ENCODE measurements around the gene TUBA4A. TPM values are rescaled to one million over a fixed set of nuclear protein-coding genes. Genes with fewer than 3 reads are reported as not detected.

TUBA4A gene
- total RNA-seq (100 to 1,000 TPM; 143 to 144 TPM), polyA plus RNA-seq (100 to 1,000 TPM; 107 to 275 (median 122) TPM), total RNA-seq (39.7 to 136 (median 101) reads per million in 6 experiments)

- ATAC-seq (peak; percentile 75 to 77), DNase-seq (peak; percentile 86 to 96 (median 91))
- H3K36me3 Mint-ChIP-seq, result peaks cover 0 to 34% (median 25%) of the 10 kb centered on the region in 3 donors
- H3K4me1 Mint-ChIP-seq, result peaks cover 22 to 55% (median 48%) of the 10 kb centered on the region in 4 donors
- no peaks in the 10 kb centered on the region for H3K27me3 Mint-ChIP-seq
- H3K27ac Mint-ChIP-seq, result peak within 1 kb of the TSS; percentile 77 to 99 (median 98)
- H3K4me3 Mint-ChIP-seq, result peak within 1 kb of the TSS; percentile 78 to 100 (median 94)
- no peaks in the 10 kb centered on the region for H3K9me3 Mint-ChIP-seq
- POLR2A ChIA-PET, result interaction anchor here (0.8 to 15.9 kb wide), 18 partner anchors 8 to 246 kb away, joined by 3 to 591 read pairs (median 8); partner anchors contain the start of genes ABCB6, ANKZF1, ATG9A and CNPPD1
These were observed at the start of gene TUBA4A for GRCh38 chr2:219253753-219254589. Gene TUBA4A, minus strand, starts transcription at chr2:219253918. Its CDS starts 60 bp downstream, at chr2:219253858.

DNA sequence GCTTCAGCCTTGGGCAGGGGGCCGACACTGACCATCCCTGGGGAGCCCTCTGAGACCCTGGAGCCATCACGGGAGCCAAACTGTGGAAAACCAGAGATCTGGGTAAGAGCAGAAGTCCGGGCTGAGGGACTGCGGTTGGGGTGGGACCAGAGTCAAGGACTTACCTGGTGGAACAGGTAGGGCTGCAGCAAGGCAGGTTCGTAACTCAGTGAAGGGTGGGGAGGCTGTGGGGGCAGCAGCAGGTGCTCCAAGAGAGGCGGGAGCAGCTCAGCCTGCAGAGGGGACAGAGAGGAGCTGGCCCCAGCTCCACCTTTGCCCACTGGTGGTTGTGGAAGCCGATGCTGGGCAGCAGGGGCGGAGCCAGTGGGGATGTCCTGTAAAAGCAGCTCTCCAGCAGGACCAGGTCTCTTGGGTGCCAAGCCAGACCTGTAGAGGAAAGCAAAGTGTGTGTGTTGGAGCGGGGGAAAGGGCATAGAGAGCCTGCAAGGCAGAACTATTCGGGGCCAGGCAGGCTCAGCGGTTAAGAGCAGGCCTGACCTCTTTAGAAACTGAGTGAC lies 48.8 kb upstream of the TUBA4A start:
- Mint-ChIP-seq H3K27me3 (peaks cover 14 to 43% (median 29%) of the 10 kb centered on the region in 5 donors), H3K4me1 (peaks cover 4 to 10% (median 7%) of the 10 kb centered on the region in 4 donors), H3K27ac (no peak overlapping the region), H3K9me3 (no peaks in the 10 kb centered on the region), H3K4me3 (no peak overlapping the region), H3K36me3 (peaks cover 0 to 4% (median 0%) of the 10 kb centered on the region in 3 donors)
- ATAC-seq (no peak), DNase-seq (no peak)
- POLR2A ChIA-PET, result no interaction called here

DNA sequence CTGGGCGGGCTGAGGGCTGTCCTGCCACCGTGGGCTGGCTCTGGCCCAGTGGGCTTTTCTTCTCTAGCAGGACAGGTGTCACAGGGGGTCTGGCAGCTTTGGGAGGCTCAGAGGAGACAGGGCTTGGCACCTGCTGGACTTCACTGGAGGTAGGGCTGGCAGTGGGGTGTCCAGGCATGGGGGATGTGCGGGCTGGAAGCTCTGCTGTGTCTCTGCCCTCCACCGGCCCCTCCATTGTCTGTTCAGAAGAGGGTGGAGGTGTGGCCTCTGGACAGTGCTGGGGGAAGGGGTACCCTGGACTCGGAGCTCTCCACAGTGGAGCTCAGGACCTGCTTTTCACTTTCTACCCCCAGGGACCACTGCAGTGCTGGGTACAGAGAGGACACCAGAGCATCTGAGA lies 46.3 kb upstream of the TUBA4A start:
- Mint-ChIP-seq H3K4me3 (no peak overlapping the region), H3K36me3 (no peaks in the 10 kb centered on the region), H3K9me3 (no peaks in the 10 kb centered on the region), H3K4me1 (peaks cover 7 to 34% (median 27%) of the 10 kb centered on the region in 4 donors), H3K27me3 (peaks cover 5 to 25% (median 18%) of the 10 kb centered on the region in 5 donors), H3K27ac (no peak overlapping the region)
- ATAC-seq, result no peak
- POLR2A ChIA-PET, result interaction anchor here (0.5 to 2.4 kb wide), 4 partner anchors 21 to 497 kb away, joined by 3 to 10 read pairs (median 6); partner anchors contain the start of gene DNAJB2
- no peak for DNase-seq

- POLR2A ChIA-PET, result interaction anchor here (0.5 to 2.4 kb wide), 4 partner anchors 20 to 140 kb away, joined by 3 to 9 read pairs (median 4); partner anchors contain the start of gene DNAJB2
- DNase-seq, result no peak
- H3K4me3 Mint-ChIP-seq, result no peak overlapping the region
- no peaks in the 10 kb centered on the region for H3K36me3 Mint-ChIP-seq
- H3K4me1 Mint-ChIP-seq, result peaks cover 8 to 38% (median 31%) of the 10 kb centered on the region in 4 donors
- H3K9me3 Mint-ChIP-seq, result no peaks in the 10 kb centered on the region
- H3K27me3 Mint-ChIP-seq, result peaks cover 0 to 20% (median 12%) of the 10 kb centered on the region in 5 donors
- no peak for ATAC-seq
- H3K27ac Mint-ChIP-seq, result peak overlapping the region in 1 of 10 donors; percentile 15
These were observed 45.6 kb upstream of the TUBA4A start for GRCh38 chr2:219299372-219299760.

- DNase-seq, result peak; percentile 70 to 97 (median 86)
- peaks cover 0 to 20% (median 9%) of the 10 kb centered on the region in 5 donors for H3K27me3 Mint-ChIP-seq
- no peaks in the 10 kb centered on the region for H3K9me3 Mint-ChIP-seq
- H3K4me1 Mint-ChIP-seq, result peaks cover 13 to 43% (median 36%) of the 10 kb centered on the region in 4 donors
- POLR2A ChIA-PET, result interaction anchor here (0.5 to 2.4 kb wide), 3 partner anchors 19 to 87 kb away, joined by 3 to 9 read pairs (median 3); partner anchors contain the start of gene DNAJB2
- no peaks in the 10 kb centered on the region for H3K36me3 Mint-ChIP-seq
- peak overlapping the region in 1 of 10 donors; percentile 33 for H3K4me3 Mint-ChIP-seq
- peak overlapping the region in 2 of 10 donors; percentile 28 to 29 for H3K27ac Mint-ChIP-seq
- ATAC-seq, result peak; percentile 30 to 57
These were observed 45.1 kb upstream of the TUBA4A start for GRCh38 chr2:219298759-219299371.

DNA sequence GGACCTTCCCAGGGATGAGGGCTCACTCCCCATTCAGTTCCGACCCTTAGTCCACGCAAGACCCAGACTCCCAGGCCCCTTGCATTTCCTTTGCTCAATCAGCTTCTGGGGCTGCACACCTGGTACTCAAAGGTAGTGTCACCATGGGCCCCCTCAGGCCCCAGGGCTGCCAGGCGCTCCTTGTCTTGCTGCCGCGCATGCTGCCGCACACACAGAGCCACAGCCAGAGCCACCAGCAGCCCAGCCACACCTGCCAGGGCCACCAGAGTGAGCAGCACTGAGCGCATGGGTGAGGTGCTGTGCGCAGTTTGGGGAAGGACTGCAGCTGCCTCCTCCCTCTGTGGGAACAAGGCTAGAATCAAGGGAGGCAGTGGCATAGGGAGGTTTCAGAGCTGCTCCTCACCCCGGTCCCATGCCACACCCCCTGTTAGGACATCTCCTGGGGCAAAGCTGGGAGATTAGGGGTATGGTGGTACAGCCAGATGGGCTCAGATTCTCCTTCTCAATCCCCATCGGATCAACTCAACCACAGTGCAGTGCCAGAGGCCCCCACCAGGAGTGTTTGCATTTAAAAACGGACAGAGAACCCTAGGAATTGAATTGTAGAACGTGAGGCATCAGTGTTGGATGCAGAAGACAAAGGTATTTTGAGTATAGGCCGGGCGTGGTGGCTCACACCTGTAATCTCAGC lies 44.2 kb upstream of the TUBA4A start:
- H3K4me3 Mint-ChIP-seq, result no peak overlapping the region
- POLR2A ChIA-PET, result interaction anchor here (1.0 to 2.4 kb wide), 3 partner anchors 18 to 121 kb away, joined by 3 to 9 read pairs (median 3); partner anchors contain the start of genes CNPPD1 and DNAJB2
- ATAC-seq (no peak), DNase-seq (no peak)
- H3K4me1 Mint-ChIP-seq, result peaks cover 13 to 44% (median 37%) of the 10 kb centered on the region in 4 donors
- H3K36me3 Mint-ChIP-seq, result no peaks in the 10 kb centered on the region
- no peaks in the 10 kb centered on the region for H3K9me3 Mint-ChIP-seq
- H3K27me3 Mint-ChIP-seq, result peaks cover 0 to 15% (median 9%) of the 10 kb centered on the region in 5 donors
- peak overlapping the region in 2 of 10 donors; percentile 67 to 82 for H3K27ac Mint-ChIP-seq

DNA sequence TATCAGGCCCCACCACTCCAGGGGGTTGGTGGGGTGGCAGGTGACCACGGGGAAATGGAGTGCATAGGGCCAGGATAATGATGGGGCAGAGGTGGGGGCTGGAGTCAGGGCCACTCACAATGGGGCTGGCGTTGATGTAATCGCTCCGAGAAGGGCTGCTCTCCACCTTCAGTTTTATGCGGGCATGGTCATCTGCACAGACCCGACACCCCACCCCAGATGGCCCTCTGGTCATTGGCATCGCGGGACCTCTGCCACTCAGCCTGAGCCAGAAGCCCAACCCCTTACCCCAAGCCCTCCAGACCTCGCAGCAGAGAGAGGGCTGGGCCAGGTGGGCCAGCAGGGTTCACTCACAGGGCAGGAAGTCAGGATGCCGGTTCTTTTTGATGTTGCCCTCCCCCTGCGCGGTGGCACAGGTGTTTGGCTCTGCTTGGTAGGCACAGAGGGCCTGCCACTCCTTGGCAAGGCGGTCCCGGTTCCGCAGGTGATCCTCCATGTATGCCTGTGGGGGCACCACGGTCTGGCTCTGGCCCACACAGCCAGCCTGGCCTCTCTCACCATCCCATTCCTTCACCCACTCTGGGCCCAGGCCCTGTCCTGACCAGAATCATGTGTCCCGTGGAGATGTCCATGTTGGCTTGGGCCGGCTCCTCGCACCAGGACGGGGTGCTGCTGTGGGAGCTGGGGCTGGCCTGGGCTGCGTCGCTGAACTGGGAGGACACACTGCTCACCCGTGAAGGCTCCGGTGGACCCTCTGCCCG lies 43.1 kb upstream of the TUBA4A start:
- peak in 8 of 10 donors; percentile 30 to 74 (median 58) for DNase-seq
- H3K36me3 Mint-ChIP-seq, result no peaks in the 10 kb centered on the region
- H3K27me3 Mint-ChIP-seq, result peaks cover 0 to 12% (median 5%) of the 10 kb centered on the region in 5 donors
- H3K9me3 Mint-ChIP-seq, result no peaks in the 10 kb centered on the region
- peak overlapping the region in 4 of 10 donors; percentile 22 to 45 (median 42) for H3K4me3 Mint-ChIP-seq
- ATAC-seq, result peak; percentile 22 to 67
- H3K4me1 Mint-ChIP-seq, result peaks cover 13 to 44% (median 37%) of the 10 kb centered on the region in 4 donors
- peak overlapping the region in 6 of 10 donors; percentile 25 to 73 (median 56) for H3K27ac Mint-ChIP-seq
- POLR2A ChIA-PET, result interaction anchor here (1.0 to 2.6 kb wide), 2 partner anchors 42 to 67 kb away, joined by 3 to 21 read pairs; partner anchors contain the start of genes ANKZF1 and ATG9A

DNA sequence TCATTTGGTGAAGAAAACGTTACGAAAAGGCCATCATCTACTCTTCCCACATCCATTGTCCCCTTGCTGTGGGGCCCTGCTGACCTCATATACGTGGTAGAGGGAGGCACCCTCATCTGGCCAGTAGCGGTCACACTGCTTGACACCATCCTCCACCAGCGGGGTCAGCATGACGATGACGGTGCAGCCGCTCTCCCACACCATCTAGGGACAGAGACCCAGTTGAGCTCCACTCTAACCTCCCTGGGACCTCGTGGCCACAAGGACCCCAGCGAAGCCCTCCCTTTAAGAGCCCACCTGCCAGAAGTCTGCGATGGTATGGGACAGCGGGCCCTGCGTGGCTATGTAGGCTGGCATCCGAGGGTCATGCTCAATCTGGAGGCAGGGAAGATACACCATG lies 42.4 kb upstream of the TUBA4A start:
- peak overlapping the region in 2 of 10 donors; percentile 22 to 67 for H3K4me3 Mint-ChIP-seq
- no peaks in the 10 kb centered on the region for H3K9me3 Mint-ChIP-seq
- POLR2A ChIA-PET, result interaction anchor here (1.7 to 2.6 kb wide), 4 partner anchors 42 to 137 kb away, joined by 7 to 21 read pairs (median 10); partner anchors contain the start of genes ANKZF1, ATG9A, CNPPD1 and TUBA4A
- DNase-seq (no peak), ATAC-seq (no peak)
- H3K27ac Mint-ChIP-seq, result peak overlapping the region in 1 of 10 donors; percentile 93
- H3K36me3 Mint-ChIP-seq, result no peaks in the 10 kb centered on the region
- peaks cover 13 to 44% (median 37%) of the 10 kb centered on the region in 4 donors for H3K4me1 Mint-ChIP-seq
- peaks cover 0 to 5% (median 1%) of the 10 kb centered on the region in 5 donors for H3K27me3 Mint-ChIP-seq

DNA sequence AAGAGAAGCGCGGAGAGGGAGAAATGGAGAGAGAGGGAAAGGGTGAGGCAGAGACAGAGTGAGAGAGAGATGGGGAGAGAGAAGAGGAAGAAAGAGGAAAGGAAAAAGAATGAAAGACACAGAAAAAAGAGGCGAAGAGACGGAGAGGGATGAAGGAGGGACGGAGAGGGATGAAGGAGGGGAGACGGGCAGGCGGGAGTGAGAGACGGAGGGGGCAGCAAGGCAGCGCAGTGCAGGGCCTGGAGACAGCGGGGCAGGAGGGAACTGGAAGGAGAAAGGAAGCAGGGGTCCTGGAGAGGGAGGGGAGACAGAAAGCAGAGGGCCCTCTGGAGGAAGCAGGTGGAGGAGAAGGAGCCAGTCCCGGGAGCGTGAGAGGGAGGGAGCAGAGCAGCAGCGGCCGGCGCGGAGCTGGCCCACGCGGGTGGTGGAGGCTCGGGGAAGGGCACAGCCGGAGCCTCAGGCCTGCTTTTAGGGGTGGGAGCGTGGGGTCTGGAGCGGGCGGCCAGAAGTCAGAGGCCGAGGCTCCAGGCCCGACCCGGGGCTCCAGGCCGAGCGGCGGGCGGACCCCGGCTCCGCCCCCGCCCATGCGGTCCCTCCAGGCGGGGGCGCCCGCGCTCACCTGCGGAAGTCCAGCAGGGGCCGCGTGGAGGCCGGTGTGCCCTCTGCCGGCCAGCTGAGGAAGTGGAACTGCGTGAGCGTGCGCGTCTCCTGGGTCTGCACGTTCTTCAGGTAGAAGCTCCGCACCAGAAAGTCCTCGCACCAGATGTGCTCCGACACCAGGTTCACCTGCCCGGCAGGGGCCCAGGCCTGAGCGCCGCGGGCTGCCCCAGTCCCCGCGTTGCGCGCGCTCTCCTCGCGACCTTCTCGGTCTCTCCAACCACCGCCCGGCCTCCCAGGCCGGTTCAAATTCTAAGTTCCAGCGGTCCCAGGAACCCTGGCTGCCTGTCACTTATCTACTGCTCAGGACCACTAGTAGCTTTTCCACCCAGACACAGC lies 40.9 kb upstream of the TUBA4A start:
- POLR2A ChIA-PET, result interaction anchor here (0.6 to 7.6 kb wide), 19 partner anchors 8 to 584 kb away, joined by 3 to 79 read pairs (median 5); partner anchors contain the start of genes ABCB6, ANKZF1, ATG9A and CNPPD1
- no peaks in the 10 kb centered on the region for H3K9me3 Mint-ChIP-seq

More for the DNA sequence above, 40.9 kb upstream of the TUBA4A start:
- peaks cover 13 to 44% (median 37%) of the 10 kb centered on the region in 4 donors for H3K4me1 Mint-ChIP-seq
- ATAC-seq, result peak; percentile 89 to 92
- peak; percentile 79 to 92 (median 90) for DNase-seq
- H3K27ac Mint-ChIP-seq, result peak overlapping the region in 9 of 10 donors; percentile 32 to 93 (median 81)
- H3K27me3 Mint-ChIP-seq, result peaks cover 0 to 3% (median 0%) of the 10 kb centered on the region in 5 donors
- H3K4me3 Mint-ChIP-seq, result peak overlapping the region; percentile 62 to 82 (median 76)
- no peaks in the 10 kb centered on the region for H3K36me3 Mint-ChIP-seq
